H1 (cell line): ENCODE data around the gene SSX4B. TPM values are rescaled to one million over a fixed set of nuclear protein-coding genes. Genes with fewer than 3 reads are reported as not detected.

Experiments used
- CTCF ChIA-PET: fragments of 300-600 bp; sonication (Branson Sonifier 250); formaldehyde crosslinking; loops from one replicate; lab custom pipeline; 2021; ENCODE audit not compliant: partially characterized antibody; lab: Charles Lee
- POLR2A ChIA-PET: fragments of 300-600 bp; sonication (Branson Sonifier 250); formaldehyde crosslinking; loops from one replicate; lab custom pipeline; 2021; ENCODE audit warnings: inconsistent platforms; ENCODE audit not compliant: partially characterized antibody; lab: Charles Lee
- DNase-seq, 2 experiments: peaks; one replicate each; pipeline versions ENCODE4 v3.0.0 to v3.0.0-alpha.2; 2010 to 2022; ENCODE audit warnings: low spot score in 2 of 2, low read depth in 1 of 2, mixed read lengths in 1 of 2
- FAIRE-seq: peaks from 2 replicates; lab custom pipeline; 2011; peaks lifted over from hg19 to GRCh38; lab: Jason Lieb, UNC
- H2AFZ ChIP-seq: 2 replicates; pipeline ENCODE4 v1.8.1; 2012; ENCODE audit warnings: low read length, inconsistent platforms
- H2AK5ac ChIP-seq: 2 replicates; pipeline ENCODE4 v1.6.1; 2013; ENCODE audit warnings: low read depth, low read length
- H2BK120ac ChIP-seq: replicated peaks from 2 replicates; pipeline ENCODE3; 2013; ENCODE audit warnings: low read depth, low read length, inconsistent platforms
- H2BK12ac ChIP-seq: 2 replicates; pipeline ENCODE4 v1.6.1; 2013; ENCODE audit warnings: low read depth, low read length
- H2BK15ac ChIP-seq: 2 replicates; pipeline ENCODE4 v1.6.1; 2013; ENCODE audit warnings: low read length
- H2BK20ac ChIP-seq: 2 replicates; pipeline ENCODE4 v1.6.1; 2013; ENCODE audit warnings: low read length
- H2BK5ac ChIP-seq: 2 replicates; pipeline ENCODE4 v1.6.1; 2013; ENCODE audit warnings: low read depth, low read length
- H3K14ac ChIP-seq: 2 replicates; pipeline ENCODE4 v1.6.1; 2013; ENCODE audit warnings: inconsistent platforms; ENCODE audit not compliant: insufficient read length
- H3K18ac ChIP-seq: 2 replicates; pipeline ENCODE4 v1.6.1; 2013; ENCODE audit warnings: low read length; ENCODE audit errors: extremely low read depth
- H3K23ac ChIP-seq: 2 replicates; pipeline ENCODE4 v1.6.1; 2013; ENCODE audit warnings: inconsistent platforms; ENCODE audit not compliant: insufficient read length
- H3K23me2 ChIP-seq: 2 replicates; pipeline ENCODE4 v1.6.1; 2013; ENCODE audit warnings: low read depth, low read length
- H3K27ac ChIP-seq: 2 replicates; pipeline ENCODE4 v1.6.1; 2011; ENCODE audit warnings: low read depth, low read length, inconsistent platforms
- H3K27me3 ChIP-seq, 4 experiments: replicated peaks in 1 of 4; 1 replicate in 1 of 4; 2 replicates in 3 of 4; pipeline versions ENCODE4 v1.6.1 to v1.8.1; 2011 to 2013; ENCODE audit warnings: low read length in 3 of 4, mild to moderate bottlenecking in 3 of 4, inconsistent platforms in 2 of 4, mixed read lengths in 2 of 4, moderate library complexity in 1 of 4; ENCODE audit not compliant: control insufficient read depth in 3 of 4, insufficient read depth in 3 of 4; ENCODE audit errors: extremely low read depth in 1 of 4
- H3K36me3 ChIP-seq, 4 experiments: 2 replicates each; pipeline versions ENCODE4 v1.6.1 to v1.8.1; 2011 to 2013; ENCODE audit warnings: mild to moderate bottlenecking in 4 of 4, low read length in 3 of 4, moderate library complexity in 2 of 4, control low read depth in 1 of 4, inconsistent platforms in 1 of 4; ENCODE audit not compliant: insufficient read depth in 4 of 4, control insufficient read depth in 2 of 4
- H3K4ac ChIP-seq: replicated peaks from 2 replicates; pipeline ENCODE3; 2013; ENCODE audit warnings: low read length, low read depth, mixed read lengths, inconsistent platforms; ENCODE audit not compliant: insufficient read length
- H3K4me1 ChIP-seq, 4 experiments: replicated peaks in 1 of 4; 1 replicate in 1 of 4; 2 replicates in 3 of 4; pipeline versions ENCODE4 v1.6.1 to v1.8.1; 2011 to 2013; ENCODE audit warnings: low read length in 3 of 4, inconsistent platforms in 2 of 4, mixed read lengths in 1 of 4; ENCODE audit not compliant: insufficient read depth in 4 of 4, control insufficient read depth in 3 of 4
- H3K4me2 ChIP-seq, 2 experiments: 2 replicates each; pipeline versions ENCODE4 v1.6.1 to v1.8.1; 2011 to 2013; ENCODE audit warnings: low read depth in 2 of 2, low read length in 2 of 2, control low read depth in 1 of 2, inconsistent platforms in 1 of 2, mild to moderate bottlenecking in 1 of 2; ENCODE audit not compliant: insufficient read depth in 1 of 2
- H3K4me3 ChIP-seq, 4 experiments: fragments of 200-600, 300-600 bp in 1 of 4; sonication (generic), shearing (Covaris generic), sonication (Bioruptor Twin) in 1 of 4; 2 replicates each; pipeline versions ENCODE4 v1.5.1 to v1.8.1; 2011 to 2016; ENCODE audit warnings: low read length in 4 of 4, low read depth in 3 of 4, control low read depth in 2 of 4, inconsistent platforms in 2 of 4, mild to moderate bottlenecking in 2 of 4, mixed read lengths in 1 of 4, moderate library complexity in 1 of 4; ENCODE audit not compliant: insufficient read depth in 2 of 4; ENCODE audit errors: extremely low read depth in 1 of 4
- H3K56ac ChIP-seq: replicated peaks from 2 replicates; pipeline ENCODE3; 2013; ENCODE audit warnings: low read depth, mild to moderate bottlenecking, mixed read lengths, low read length, inconsistent platforms; ENCODE audit not compliant: insufficient read length
- H3K79me1 ChIP-seq: 2 replicates; pipeline ENCODE4 v1.6.1; 2013; ENCODE audit warnings: low read depth, low read length, control low read depth
- H3K79me2 ChIP-seq, 2 experiments: 2 replicates each; pipeline versions ENCODE4 v1.6.1 to v1.8.1; 2012 to 2013; ENCODE audit warnings: low read length in 2 of 2, mild to moderate bottlenecking in 2 of 2, inconsistent platforms in 1 of 2; ENCODE audit not compliant: insufficient read depth in 2 of 2, control insufficient read depth in 1 of 2
- H3K9ac ChIP-seq, 4 experiments: replicated peaks in 1 of 4; 1 replicate in 1 of 4; 2 replicates in 3 of 4; pipeline versions ENCODE4 v1.6.1 to v1.8.1; 2011 to 2013; ENCODE audit warnings: low read depth in 3 of 4, low read length in 3 of 4, control low read depth in 2 of 4, mild to moderate bottlenecking in 2 of 4, moderate library complexity in 2 of 4, inconsistent platforms in 1 of 4; ENCODE audit errors: extremely low read depth in 1 of 4
- H3K9me3 ChIP-seq, 2 experiments: 2 replicates each; pipeline versions ENCODE4 v1.6.1 to v1.8.1; 2012 to 2013; ENCODE audit warnings: mild to moderate bottlenecking in 2 of 2, moderate library complexity in 2 of 2, control low read depth in 1 of 2, inconsistent platforms in 1 of 2, low read depth in 1 of 2, low read length in 1 of 2, mixed read lengths in 1 of 2; ENCODE audit not compliant: insufficient read depth in 2 of 2
- H4K20me1 ChIP-seq, 2 experiments: replicated peaks in 1 of 2; 2 replicates each; pipeline versions ENCODE3 to v1.8.1; 2011 to 2013; ENCODE audit warnings: inconsistent platforms in 2 of 2, low read length in 2 of 2, mild to moderate bottlenecking in 1 of 2; ENCODE audit not compliant: insufficient read depth in 2 of 2, control insufficient read depth in 1 of 2
- H4K5ac ChIP-seq: 2 replicates; pipeline ENCODE4 v1.6.1; 2013; ENCODE audit warnings: low read length, low read depth, mixed read lengths, inconsistent platforms; ENCODE audit not compliant: insufficient read length
- H4K8ac ChIP-seq: 2 replicates; pipeline ENCODE4 v1.8.0; 2013; ENCODE audit warnings: mild to moderate bottlenecking, moderate library complexity, low read length, inconsistent platforms; ENCODE audit not compliant: insufficient read depth; ENCODE audit errors: extremely low read depth
- H4K91ac ChIP-seq: replicated peaks from 2 replicates; pipeline ENCODE3; 2013; ENCODE audit warnings: low read length, mixed read lengths, inconsistent platforms; ENCODE audit not compliant: insufficient read length
- ASH2L ChIP-seq: fragments of 200-600, 300-600 bp; sonication (generic); IDR thresholded peaks from one replicate; pipeline ENCODE4 v1.7.1; 2017; ENCODE audit warnings: low read length
- CHD2 ChIP-seq: IDR thresholded peaks from 2 replicates; pipeline ENCODE4 v1.6.1; 2012; ENCODE audit warnings: low read length, improper control_type of control experiment
- EZH2 ChIP-seq: fragments of 200-600 bp; sonication (generic); IDR thresholded peaks from 2 replicates; pipeline ENCODE4 v1.7.1; 2012; ENCODE audit warnings: low read depth, mild to moderate bottlenecking, moderate library complexity, low read length, inconsistent platforms; ENCODE audit not compliant: severe bottlenecking
- POLR2AphosphoS5 ChIP-seq: IDR thresholded peaks from 2 replicates; pipeline ENCODE4 v1.6.1; 2011; ENCODE audit warnings: low read depth, low read length
- WGBS, 2 experiments: shearing (Covaris generic) in 1 of 2; methylation state at CpG; one replicate each; pipeline versions ENCODE4 v1.1.6 to v1.1.7; 2013 to 2015; ENCODE audit warnings: low lambda C conversion rate in 2 of 2, mixed read lengths in 2 of 2, inconsistent platforms in 1 of 2, low coverage in 1 of 2, missing lambda C conversion rate in 1 of 2; ENCODE audit not compliant: insufficient replicate concordance in 2 of 2, insufficient coverage in 1 of 2, insufficient read length in 1 of 2; ENCODE audit errors: extremely low coverage in 1 of 2, missing lambda C conversion rate in 1 of 2; 5-methylcytosine and 5-hydroxymethylcytosine counted together
- polyA plus RNA-seq, 7 experiments: library from polyadenylated mRNA; depleted of rRNA in 3 of 7; stranded (reverse) in 5 of 7; unstranded in 2 of 7; fragments of >200 nt in 5 of 7; fragments of 200-250 nt in 2 of 7; gene quantifications; 1 replicate in 5 of 7; 2 replicates in 1 of 7; 4 replicates in 1 of 7; pipeline versions ENCODE4 v1.2.1 to v1.2.3, GENCODE V29; 2011 to 2013; ENCODE audit warnings: missing spikeins in 2 of 7, mixed read lengths in 2 of 7
- total RNA-seq: library from RNA; stranded (reverse); fragmentation: NEBNext Ultra II Directional; extraction: Animal tissue kit (Norgen Biotek cat#: 25700); gene quantifications from 2 replicates; pipeline ENCODE4 v1.2.1, GENCODE V29; 2021

Gene SSX4B
- total and polyA plus RNA-seq, 2 of the 8 experiments (the other 6 are each of a cell fraction or from before 2014, with no cell fraction given) = 0.26 to 0.32 TPM

GRCh38 chrX:48357681-48358080, 54.1 kb downstream of the SSX4B start:
- Histone ChIP-seq H2BK12ac (no peak overlapping the region), H3K23ac (no peak overlapping the region), H3K14ac (no peak overlapping the region), H3K27ac (no peak overlapping the region), H4K91ac (no peak overlapping the region), H3K79me2 (no peaks in the 10 kb centered on the region), H3K56ac (no peak overlapping the region), H2BK5ac (no peak overlapping the region), H2BK15ac (no peak overlapping the region), H3K4me2 (no peak overlapping the region), H2AFZ (no peak overlapping the region), H3K79me1 (no peaks in the 10 kb centered on the region), H3K23me2 (no peaks in the 10 kb centered on the region), H2AK5ac (no peak overlapping the region), H3K27me3 (no peaks in the 10 kb centered on the region), H3K36me3 (no peaks in the 10 kb centered on the region), H4K5ac (no peak overlapping the region), H3K9ac (no peak overlapping the region), H2BK120ac (no peak overlapping the region), H3K9me3 (no peaks in the 10 kb centered on the region), H3K4me1 (no peaks in the 10 kb centered on the region), H2BK20ac (no peak overlapping the region), H4K20me1 (no peaks in the 10 kb centered on the region), H3K18ac (no peak overlapping the region), H3K4me3 (no peak overlapping the region), H4K8ac (no peak overlapping the region), H3K4ac (no peak overlapping the region)
- no peak for TF ChIP-seq ASH2L
- no peak for TF ChIP-seq POLR2AphosphoS5
- no peak for TF ChIP-seq CHD2
- TF ChIP-seq EZH2 = no peak
- DNase-seq (no peak), FAIRE-seq (no peak)
- CTCF ChIA-PET = no interaction called here
- POLR2A ChIA-PET = no interaction called here
- WGBS, 2 experiments = 90% methylated on average over 4 of the region's 8 CpGs; no CpG with 5 or more reads in 1 of the 2 experiments
